Stimulated activated naive B cell treated with anti-CD40 and anti-IgM and Interleukin-4, amounts not matched to agents 10 μg/mL and 1 μg/mL and 100 μg/mL, for 72 hours (primary cell): ENCODE data around the gene HIVEP1.

Source experiments
- ATAC-seq, 2 donors: fragments of 150-1000 bp; cut with Tn5 transposase; replicated peaks; 2 replicates each; pipeline ENCODE4 v1.10.0; 2021; ENCODE audit warnings: moderate library complexity in 1 of 2
- DNase-seq: peaks from one replicate; pipeline ENCODE4 v3.0.0; 2021
- H3K27ac Mint-ChIP-seq: one replicate; pipeline ENCODE4 v1.8.0; 2022; ENCODE audit warnings: mild to moderate bottlenecking, mixed read lengths
- H3K27me3 Mint-ChIP-seq, 2 donors: one replicate each; pipeline ENCODE4 v1.8.0; 2022; ENCODE audit warnings: mixed read lengths in 2 of 2
- H3K36me3 Mint-ChIP-seq, 2 donors: one replicate each; pipeline ENCODE4 v1.8.0; 2022; ENCODE audit warnings: mixed read lengths in 2 of 2, mild to moderate bottlenecking in 1 of 2
- H3K4me1 Mint-ChIP-seq, 2 donors: one replicate each; pipeline ENCODE4 v1.8.0; 2022; ENCODE audit warnings: mixed read lengths in 2 of 2, mild to moderate bottlenecking in 1 of 2
- H3K4me3 Mint-ChIP-seq, 2 donors: one replicate each; pipeline ENCODE4 v1.8.0; 2022; ENCODE audit warnings: mild to moderate bottlenecking in 2 of 2, mixed read lengths in 2 of 2, moderate library complexity in 1 of 2
- H3K9me3 Mint-ChIP-seq, 2 donors: one replicate each; pipeline ENCODE4 v1.8.0; 2022; ENCODE audit warnings: mixed read lengths in 2 of 2, mild to moderate bottlenecking in 1 of 2

The HIVEP1 gene

DNA sequence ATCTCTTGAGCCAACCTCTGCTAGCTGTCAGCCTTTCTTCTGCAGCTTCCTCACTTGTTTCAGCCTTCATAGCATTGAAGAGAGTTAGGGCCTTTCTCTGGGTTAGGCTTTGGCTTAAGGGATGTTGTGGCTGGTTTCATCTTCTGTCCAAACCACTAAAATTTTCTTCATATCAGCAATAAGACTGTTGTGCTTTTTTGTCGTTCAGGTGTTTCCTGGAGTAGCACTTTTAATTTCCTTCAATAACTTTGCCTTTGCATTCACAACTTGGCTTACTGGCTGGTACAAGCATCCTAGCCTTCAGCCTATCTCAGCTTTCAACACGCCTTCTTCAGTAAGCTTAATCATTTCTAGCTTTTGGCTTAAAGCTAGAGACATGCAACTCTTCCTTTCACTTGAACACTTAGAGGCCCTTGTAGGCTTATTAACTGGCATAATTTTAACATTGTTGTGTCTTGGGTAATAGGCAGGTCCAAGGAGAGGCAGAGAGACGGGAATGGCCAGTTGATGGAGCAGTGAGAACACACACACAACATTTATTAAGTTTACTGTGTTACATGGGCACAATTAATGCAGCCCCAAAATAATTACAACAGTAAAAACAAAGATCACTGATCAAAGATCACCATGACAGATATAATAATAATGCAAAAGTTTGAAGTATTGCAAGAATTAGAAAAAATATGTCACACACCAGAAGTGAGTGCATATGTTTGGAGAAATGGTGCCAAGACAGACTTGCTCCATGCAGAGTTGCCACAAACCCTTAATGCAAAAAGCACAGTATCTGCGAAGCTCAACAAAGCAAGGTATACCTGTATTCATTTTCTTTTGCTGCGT lies 98.6 kb downstream of the HIVEP1 start:
- Mint-ChIP-seq H3K27ac (no peak overlapping the region), H3K9me3 (peaks cover 0 to 4% of the 10 kb centered on the region in 2 donors), H3K4me1 (peaks cover 22 to 39% of the 10 kb centered on the region in 2 donors), H3K36me3 (peaks cover 36 to 51% of the 10 kb centered on the region in 2 donors), H3K4me3 (no peak overlapping the region), H3K27me3 (no peaks in the 10 kb centered on the region)
- DNase-seq = no peak
- no peak for ATAC-seq

DNA sequence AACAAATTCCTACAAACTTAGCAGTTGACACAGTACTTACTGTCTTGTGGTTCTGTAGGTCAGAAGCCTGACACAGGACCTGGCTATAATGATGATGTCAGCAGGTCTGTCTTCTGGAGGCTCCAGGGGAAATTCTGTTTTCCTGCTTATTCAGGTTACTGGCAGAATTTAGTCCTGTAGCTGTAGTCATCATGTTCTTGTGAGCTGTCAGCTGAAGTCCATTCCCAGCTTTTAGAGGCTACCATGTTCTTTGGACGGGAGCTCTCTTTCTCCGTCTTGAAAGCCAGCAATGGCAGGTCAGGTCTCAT lies 99.2 kb downstream of the HIVEP1 start:
- Mint-ChIP-seq H3K27me3 (no peaks in the 10 kb centered on the region), H3K27ac (no peak overlapping the region), H3K36me3 (peaks cover 40 to 57% of the 10 kb centered on the region in 2 donors), H3K4me1 (peaks cover 27 to 45% of the 10 kb centered on the region in 2 donors), H3K4me3 (no peak overlapping the region), H3K9me3 (peaks cover under 1 to 5% of the 10 kb centered on the region in 2 donors)
- ATAC-seq (no peak), DNase-seq (no peak)

DNA sequence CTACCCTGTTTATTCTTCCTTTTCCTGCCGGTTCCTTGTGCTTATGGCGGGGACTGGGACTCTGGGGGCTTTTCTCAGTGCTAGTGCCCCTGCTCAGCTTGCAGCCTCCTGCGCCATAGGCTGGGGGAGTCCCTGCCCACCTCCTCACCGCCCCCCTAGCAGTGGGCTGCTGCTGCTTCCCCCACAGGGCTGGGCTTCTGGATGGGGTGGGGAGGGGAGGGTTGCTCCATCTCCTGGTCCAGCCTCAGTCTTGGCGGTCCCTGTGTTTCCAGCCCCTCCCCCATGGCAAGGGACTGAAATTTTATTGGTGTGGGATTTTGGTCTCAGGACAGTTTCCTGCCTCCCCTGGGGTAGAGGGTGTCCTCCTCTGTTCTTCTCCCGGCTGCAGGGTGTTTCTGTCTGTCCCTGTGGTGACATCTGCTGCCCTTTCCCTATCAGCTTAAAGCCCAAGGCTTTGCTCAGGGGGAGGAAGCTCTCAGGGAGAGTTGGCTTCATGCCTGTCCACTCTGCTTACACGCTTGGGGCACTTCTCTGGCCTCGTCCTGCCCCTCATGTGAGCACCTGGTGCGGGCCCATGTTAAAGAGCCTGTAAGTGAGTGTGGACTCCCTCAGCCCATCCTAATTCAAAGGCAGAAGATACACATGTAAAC lies 100.6 kb downstream of the HIVEP1 start:
- Mint-ChIP-seq H3K36me3 (peaks cover 40 to 61% of the 10 kb centered on the region in 2 donors), H3K4me1 (peaks cover 30 to 49% of the 10 kb centered on the region in 2 donors), H3K27ac (peak overlapping the region; percentile 81), H3K9me3 (peaks cover 8 to 9% of the 10 kb centered on the region in 2 donors), H3K27me3 (no peaks in the 10 kb centered on the region), H3K4me3 (peak overlapping the region in 1 of 2 donors; percentile 34)
- ATAC-seq (no peak), DNase-seq (no peak)

DNA sequence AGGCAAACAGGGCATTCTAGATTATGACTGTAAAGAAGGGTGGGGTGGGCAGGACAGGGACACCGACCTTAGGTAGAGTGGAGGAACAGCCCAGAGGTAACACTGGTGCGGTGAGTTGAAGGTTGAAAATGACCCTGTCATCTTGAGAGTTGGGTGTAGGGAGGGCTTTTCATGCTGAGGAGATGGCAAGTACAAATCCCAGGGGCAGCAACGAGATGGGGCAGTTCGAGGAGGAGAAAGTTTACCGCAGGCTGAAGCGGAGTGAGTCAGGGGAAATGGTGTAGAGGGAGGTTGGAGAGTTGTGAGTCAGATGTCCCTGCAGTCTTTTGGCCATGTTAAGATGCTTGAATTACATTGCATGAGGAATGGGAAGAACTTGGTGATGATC lies 101.1 kb downstream of the HIVEP1 start:
- Mint-ChIP-seq H3K36me3 (peaks cover 38 to 62% of the 10 kb centered on the region in 2 donors), H3K9me3 (peaks cover 8 to 9% of the 10 kb centered on the region in 2 donors), H3K4me1 (peaks cover 30 to 49% of the 10 kb centered on the region in 2 donors), H3K27ac (peak overlapping the region; percentile 81), H3K27me3 (no peaks in the 10 kb centered on the region), H3K4me3 (peak overlapping the region in 1 of 2 donors; percentile 34)
- ATAC-seq (peak; percentile 41 to 71), DNase-seq (peak; percentile 23)

DNA sequence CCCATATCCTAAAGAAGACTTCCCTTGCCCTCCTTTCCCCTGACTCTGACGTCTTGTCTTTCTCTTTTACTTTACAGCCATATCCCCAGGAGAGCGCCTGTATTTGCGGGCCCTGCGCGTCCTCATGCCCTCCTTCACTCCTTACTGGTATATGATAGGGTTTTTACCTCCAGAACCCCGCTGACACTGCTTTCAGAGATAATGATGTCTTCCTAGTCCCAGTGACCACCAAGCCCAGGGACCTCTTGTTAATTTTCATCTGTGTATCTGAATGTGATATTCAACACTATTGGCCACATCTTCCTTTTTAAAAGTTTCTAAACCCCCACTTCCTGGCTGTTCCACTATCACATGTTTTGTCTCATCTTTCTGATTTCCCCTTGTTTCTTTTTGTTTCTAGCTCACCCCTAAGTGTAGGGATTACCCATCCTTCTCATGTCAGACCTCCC lies 102.0 kb downstream of the HIVEP1 start:
- H3K36me3 Mint-ChIP-seq = peaks cover 40 to 66% of the 10 kb centered on the region in 2 donors
- H3K4me3 Mint-ChIP-seq = peak overlapping the region; percentile 7 to 42
- ATAC-seq (peak; percentile 79 to 81), DNase-seq (peak; percentile 32)
- peaks cover 8 to 10% of the 10 kb centered on the region in 2 donors for H3K9me3 Mint-ChIP-seq
- H3K27ac Mint-ChIP-seq = peak overlapping the region; percentile 77
- peaks cover 36 to 58% of the 10 kb centered on the region in 2 donors for H3K4me1 Mint-ChIP-seq
- H3K27me3 Mint-ChIP-seq = no peaks in the 10 kb centered on the region

DNA sequence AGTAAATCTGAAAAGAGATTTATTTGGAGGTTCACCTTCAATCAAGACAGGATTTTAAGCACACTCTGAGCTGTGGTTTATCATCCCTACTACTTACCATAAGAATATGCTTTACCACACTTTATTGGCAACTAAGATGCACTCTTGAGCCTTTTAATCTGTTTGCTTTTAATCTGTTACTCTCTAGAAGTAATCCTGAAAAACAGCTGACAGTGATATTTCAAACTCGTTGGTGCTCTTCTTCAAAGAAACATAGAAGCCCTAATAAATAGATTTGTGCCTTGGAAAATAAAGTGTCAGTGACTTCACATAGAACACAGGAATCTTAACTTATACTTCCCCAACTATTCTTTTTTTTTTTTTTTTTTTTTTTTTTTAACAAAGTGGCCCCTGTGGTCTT lies 102.9 kb downstream of the HIVEP1 start:
- Mint-ChIP-seq H3K9me3 (peaks cover 8 to 10% of the 10 kb centered on the region in 2 donors), H3K4me3 (no peak overlapping the region), H3K36me3 (peaks cover 37 to 62% of the 10 kb centered on the region in 2 donors), H3K27me3 (no peaks in the 10 kb centered on the region), H3K27ac (no peak overlapping the region), H3K4me1 (peaks cover 40 to 65% of the 10 kb centered on the region in 2 donors)
- ATAC-seq (no peak), DNase-seq (no peak)

GRCh38 chr6:12115492-12115891 lies 103.4 kb downstream of the HIVEP1 start:
- Mint-ChIP-seq H3K9me3 (peaks cover 8 to 13% of the 10 kb centered on the region in 2 donors), H3K36me3 (peaks cover 40 to 65% of the 10 kb centered on the region in 2 donors), H3K4me1 (peaks cover 44 to 70% of the 10 kb centered on the region in 2 donors), H3K27ac (peak overlapping the region; percentile 63), H3K4me3 (peak overlapping the region in 1 of 2 donors; percentile 27), H3K27me3 (no peaks in the 10 kb centered on the region)
- DNase-seq (no peak), ATAC-seq (no peak)

- Mint-ChIP-seq H3K4me3 (no peak overlapping the region), H3K4me1 (peaks cover 44 to 65% of the 10 kb centered on the region in 2 donors), H3K27ac (peak overlapping the region; percentile 59), H3K27me3 (no peaks in the 10 kb centered on the region), H3K36me3 (peaks cover 43 to 68% of the 10 kb centered on the region in 2 donors), H3K9me3 (peaks cover 8 to 13% of the 10 kb centered on the region in 2 donors)
- ATAC-seq (no peak), DNase-seq (no peak)
These were observed 104.2 kb downstream of the HIVEP1 start for GRCh38 chr6:12116264-12116800.

DNA sequence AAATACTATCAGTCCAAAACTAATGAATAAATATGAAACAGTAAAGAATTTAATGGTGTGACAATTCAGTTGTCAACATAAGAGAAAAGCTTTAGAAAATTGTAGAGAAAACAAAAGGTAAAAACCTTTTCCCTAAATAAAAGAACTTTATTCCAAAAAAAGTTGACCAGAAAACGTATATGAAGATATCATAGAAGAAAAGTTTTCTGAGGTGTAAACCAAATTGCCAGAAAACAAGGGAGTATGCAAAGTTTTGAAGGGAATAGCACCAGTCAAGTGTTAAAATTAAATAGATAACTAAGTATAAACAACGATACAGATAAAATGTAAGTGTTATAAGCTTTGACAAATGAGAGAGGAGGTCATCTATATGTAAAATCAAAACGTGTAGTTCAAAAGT lies 104.9 kb downstream of the HIVEP1 start:
- H3K4me3 Mint-ChIP-seq = no peak overlapping the region
- peaks cover 8 to 13% of the 10 kb centered on the region in 2 donors for H3K9me3 Mint-ChIP-seq
- no peak for ATAC-seq
- H3K4me1 Mint-ChIP-seq = peaks cover 44 to 65% of the 10 kb centered on the region in 2 donors
- no peaks in the 10 kb centered on the region for H3K27me3 Mint-ChIP-seq
- no peak for DNase-seq
- peaks cover 47 to 71% of the 10 kb centered on the region in 2 donors for H3K36me3 Mint-ChIP-seq
- H3K27ac Mint-ChIP-seq = peak overlapping the region; percentile 59

- ATAC-seq (no peak), DNase-seq (no peak)
- Mint-ChIP-seq H3K36me3 (peaks cover 51 to 68% of the 10 kb centered on the region in 2 donors), H3K27ac (peak overlapping the region; percentile 51), H3K4me1 (peaks cover 37 to 49% of the 10 kb centered on the region in 2 donors), H3K27me3 (no peaks in the 10 kb centered on the region), H3K4me3 (no peak overlapping the region), H3K9me3 (peaks cover 8 to 11% of the 10 kb centered on the region in 2 donors)
These were observed 106.5 kb downstream of the HIVEP1 start for GRCh38 chr6:12118607-12119006.

- Mint-ChIP-seq H3K9me3 (peaks cover 8 to 11% of the 10 kb centered on the region in 2 donors), H3K36me3 (peaks cover 53 to 68% of the 10 kb centered on the region in 2 donors), H3K27ac (peak overlapping the region; percentile 51), H3K4me3 (peak overlapping the region in 1 of 2 donors; percentile 23), H3K4me1 (peaks cover 33 to 44% of the 10 kb centered on the region in 2 donors), H3K27me3 (no peaks in the 10 kb centered on the region)
- ATAC-seq = peak; percentile 87
- DNase-seq = peak; percentile 39
These were observed 107.0 kb downstream of the HIVEP1 start for GRCh38 chr6:12119085-12119588.

DNA sequence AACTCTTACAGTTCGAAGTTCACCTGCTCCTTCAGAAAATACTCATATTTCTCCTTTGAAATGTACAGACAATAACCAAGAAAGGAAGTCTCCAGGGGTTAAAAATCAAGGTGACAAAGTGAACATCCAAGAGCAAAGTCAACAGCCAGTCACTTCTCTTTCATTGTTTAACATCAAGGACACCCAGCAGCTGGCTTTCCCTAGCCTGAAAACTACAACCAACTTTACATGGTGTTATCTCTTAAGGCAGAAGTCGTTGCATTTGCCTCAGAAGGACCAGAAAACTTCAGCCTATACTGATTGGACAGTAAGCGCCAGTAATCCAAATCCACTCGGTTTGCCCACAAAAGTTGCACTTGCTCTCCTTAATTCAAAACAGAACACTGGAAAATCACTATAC lies 113.3 kb downstream of the HIVEP1 start:
- H3K36me3 Mint-ChIP-seq = peaks cover 58 to 64% of the 10 kb centered on the region in 2 donors

GRCh38 chr6:12126051-12126450 lies 113.9 kb downstream of the HIVEP1 start:
- Mint-ChIP-seq H3K9me3 (no peaks in the 10 kb centered on the region), H3K27me3 (no peaks in the 10 kb centered on the region), H3K27ac (no peak overlapping the region), H3K4me1 (no peaks in the 10 kb centered on the region), H3K36me3 (peaks cover 52 to 57% of the 10 kb centered on the region in 2 donors), H3K4me3 (no peak overlapping the region)
- no peak for ATAC-seq
- no peak for DNase-seq

More for the DNA sequence above, 113.3 kb downstream of the HIVEP1 start:
- Mint-ChIP-seq H3K4me1 (peaks cover 0 to 1% of the 10 kb centered on the region in 2 donors), H3K27me3 (no peaks in the 10 kb centered on the region), H3K4me3 (no peak overlapping the region), H3K9me3 (peaks cover 0 to under 1% of the 10 kb centered on the region in 2 donors), H3K27ac (no peak overlapping the region)
- ATAC-seq (no peak), DNase-seq (no peak)

DNA sequence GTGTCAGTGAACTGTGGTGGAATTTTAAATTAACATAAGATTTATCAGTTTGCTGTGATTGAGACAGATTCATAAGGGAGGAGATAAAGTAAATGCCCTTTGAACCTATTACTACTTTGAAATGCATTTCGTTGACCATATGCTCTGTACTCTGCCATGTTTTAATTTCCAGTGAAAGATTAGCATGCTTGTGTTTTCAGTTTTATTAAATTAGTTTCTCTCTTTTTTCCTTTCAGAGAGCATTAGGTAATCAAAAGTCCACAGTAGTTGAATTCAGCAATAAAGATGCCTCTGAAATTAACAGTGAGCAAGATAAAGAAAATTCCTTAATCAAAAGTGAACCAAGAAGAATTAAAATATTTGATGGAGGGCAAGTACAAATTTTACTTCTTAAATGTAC lies 117.4 kb downstream of the HIVEP1 start:
- Mint-ChIP-seq H3K9me3 (no peaks in the 10 kb centered on the region), H3K4me3 (no peak overlapping the region), H3K4me1 (peaks cover 2 to 9% of the 10 kb centered on the region in 2 donors), H3K27me3 (no peaks in the 10 kb centered on the region), H3K27ac (no peak overlapping the region), H3K36me3 (peaks cover 31 to 32% of the 10 kb centered on the region in 2 donors)
- ATAC-seq (no peak), DNase-seq (no peak)
